Non-pigmented ciliary epithelial cell (primary cell): ENCODE measurements around the gene PSMD7.
"Not testable (repeated sequence)": the region's sequence is repeated elsewhere in the genome, so short reads cannot be mapped to it uniquely, and the experiment has no call there.

Source experiments
- DNase-seq: peaks from one replicate; pipeline ENCODE4 v3.0.0-alpha.2; 2010; ENCODE audit warnings: low read depth

Gene PSMD7

DNA sequence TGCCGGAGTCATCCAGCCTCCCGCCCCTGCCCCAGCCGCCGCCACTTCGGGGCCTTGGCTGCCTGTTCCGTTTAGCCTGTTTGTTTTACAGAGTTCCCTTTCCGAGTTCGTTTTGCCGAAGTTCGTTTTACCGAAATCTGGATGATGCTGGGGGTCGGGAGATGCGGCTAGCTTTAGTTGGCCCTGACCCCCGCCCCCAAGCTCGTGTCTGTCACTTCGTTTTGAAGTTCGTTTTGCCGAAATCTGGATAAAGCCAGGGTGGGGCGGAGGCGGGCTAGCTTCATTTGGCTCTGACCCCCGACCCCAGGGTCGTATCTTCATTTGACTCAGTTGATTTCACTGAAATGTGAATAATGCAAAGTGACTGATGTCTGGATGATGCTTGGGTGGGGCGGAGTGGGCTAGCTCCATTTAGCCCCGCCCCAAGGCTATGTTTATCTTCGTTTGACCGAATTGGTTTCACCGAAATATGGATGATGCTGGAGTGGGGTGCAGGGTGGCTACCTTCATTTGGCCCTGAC, 591 bp downstream of the PSMD7 start:
- no peak for DNase-seq

- no peak for DNase-seq
Measured at GRCh38 chr16:74298104-74298503, 1.5 kb downstream of the PSMD7 start.

- DNase-seq: no peak
Measured at GRCh38 chr16:74302341-74302740, 5.7 kb downstream of the PSMD7 start.

- no peak for DNase-seq
Measured at GRCh38 chr16:74304164-74304834, 7.7 kb downstream of the PSMD7 start.

GRCh38 chr16:74304835-74305176, 8.2 kb downstream of the PSMD7 start:
- DNase-seq: no peak

GRCh38 chr16:74305281-74305680, 8.7 kb downstream of the PSMD7 start:
- no peak for DNase-seq

DNA sequence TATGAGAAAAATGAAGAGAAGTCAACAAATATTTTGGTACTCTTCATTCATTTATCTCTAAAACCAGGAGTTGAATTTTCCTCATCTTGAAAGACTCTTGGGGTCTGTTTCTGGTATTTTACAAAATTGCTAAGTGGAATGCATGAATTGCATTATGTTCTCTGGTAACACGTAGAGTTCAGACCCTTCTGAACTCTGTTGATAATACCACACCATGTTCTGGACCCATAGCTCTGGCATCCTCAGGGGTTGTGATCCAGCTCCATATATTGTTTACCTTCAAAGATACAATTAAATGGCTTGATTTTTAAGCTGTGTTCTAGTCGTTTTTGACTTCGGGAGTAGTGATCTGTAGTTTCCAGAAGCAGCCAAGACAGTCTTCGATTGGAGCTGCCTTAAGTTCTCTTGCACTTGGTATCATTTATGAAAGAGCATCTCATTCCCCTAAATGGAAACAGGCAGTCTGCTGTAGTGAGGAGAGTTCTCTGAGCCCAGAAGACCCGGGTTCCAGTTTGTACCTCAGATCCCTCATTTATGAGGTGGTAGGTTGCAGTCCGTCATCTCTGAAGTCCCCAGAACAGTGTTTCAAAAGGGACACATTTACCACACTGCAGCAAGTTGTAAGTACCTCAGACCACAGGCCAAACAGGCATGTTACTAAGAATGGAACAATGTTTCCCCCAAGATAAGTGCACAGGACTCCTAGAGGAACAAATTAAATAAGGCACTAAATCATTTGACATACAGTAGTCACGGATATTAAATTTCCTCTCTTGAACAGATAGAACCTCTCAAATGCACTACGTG, 9.6 kb downstream of the PSMD7 start:
- no peak for DNase-seq

- no peak for DNase-seq
Measured at GRCh38 chr16:74307383-74307782, 10.8 kb downstream of the PSMD7 start.

GRCh38 chr16:74309789-74310781, 13.5 kb downstream of the PSMD7 start:
- DNase-seq: no peak

GRCh38 chr16:74315059-74315458, 18.4 kb downstream of the PSMD7 start:
- DNase-seq: no peak

DNA sequence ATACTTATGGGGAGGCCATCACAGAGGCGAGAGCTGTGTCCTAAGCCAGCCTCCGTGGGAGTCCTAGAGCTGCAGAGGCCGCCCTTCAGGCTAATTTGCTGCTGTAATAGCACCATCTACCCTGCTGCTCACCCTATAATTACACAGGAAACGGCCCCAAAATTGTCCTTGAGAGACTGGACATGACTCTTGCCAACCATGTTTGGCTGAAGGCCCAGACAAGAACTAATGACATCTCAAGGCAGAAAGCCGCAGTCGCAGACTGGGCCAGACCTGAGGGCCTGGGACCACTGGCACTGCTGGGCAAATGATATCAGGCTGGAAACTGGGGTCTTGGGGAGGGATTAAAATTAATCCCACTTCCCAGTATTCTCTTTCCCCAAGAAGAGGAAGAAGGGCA, 24.1 kb downstream of the PSMD7 start:
- DNase-seq: no peak

DNA sequence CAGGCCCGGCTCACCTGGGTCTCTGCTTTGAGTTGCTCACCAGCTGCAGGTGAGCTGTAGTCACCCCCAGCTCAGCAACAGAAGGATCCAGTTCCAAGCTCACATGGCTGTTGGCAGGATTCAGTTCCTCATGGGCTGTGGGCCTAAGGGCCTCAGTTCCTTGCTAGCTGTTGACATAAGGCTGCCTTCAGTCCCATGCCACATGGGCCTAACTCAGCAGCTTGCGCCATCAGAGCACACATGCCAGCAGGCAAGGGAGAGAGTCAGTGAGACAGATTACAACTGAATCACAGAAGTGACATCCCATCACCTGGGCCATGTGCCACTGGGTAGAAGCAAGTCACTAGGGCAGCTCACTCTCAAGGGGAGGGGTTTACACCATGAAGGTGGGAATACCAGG, 24.7 kb downstream of the PSMD7 start:
- no peak for DNase-seq

GRCh38 chr16:74322301-74322710, 25.7 kb downstream of the PSMD7 start:
- no peak for DNase-seq

- not testable (repeated sequence) for DNase-seq
Measured at GRCh38 chr16:74324777-74325176, 28.2 kb downstream of the PSMD7 start.

GRCh38 chr16:74325641-74326040, 29.0 kb downstream of the PSMD7 start:
- DNase-seq: no peak

DNA sequence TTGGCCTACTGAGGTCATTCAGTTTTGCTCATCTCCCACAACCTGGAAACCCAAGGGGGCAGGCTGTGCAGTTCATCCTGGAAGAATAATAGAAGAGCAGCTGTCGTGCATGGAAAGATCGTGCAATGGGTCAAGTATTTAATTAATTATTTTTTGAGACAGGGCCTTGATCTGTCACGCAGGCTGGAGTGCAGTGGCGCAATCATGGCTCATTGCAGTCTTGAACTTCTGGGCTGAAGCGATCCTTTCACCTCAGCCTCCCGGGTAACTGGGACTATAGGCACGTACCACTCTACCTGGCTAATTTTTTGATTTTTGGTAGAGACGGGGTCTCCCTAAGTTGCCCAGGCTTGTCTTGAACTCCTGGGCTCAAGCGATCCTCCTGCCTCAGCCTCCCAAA, 31.7 kb downstream of the PSMD7 start:
- DNase-seq: not testable (repeated sequence)

DNA sequence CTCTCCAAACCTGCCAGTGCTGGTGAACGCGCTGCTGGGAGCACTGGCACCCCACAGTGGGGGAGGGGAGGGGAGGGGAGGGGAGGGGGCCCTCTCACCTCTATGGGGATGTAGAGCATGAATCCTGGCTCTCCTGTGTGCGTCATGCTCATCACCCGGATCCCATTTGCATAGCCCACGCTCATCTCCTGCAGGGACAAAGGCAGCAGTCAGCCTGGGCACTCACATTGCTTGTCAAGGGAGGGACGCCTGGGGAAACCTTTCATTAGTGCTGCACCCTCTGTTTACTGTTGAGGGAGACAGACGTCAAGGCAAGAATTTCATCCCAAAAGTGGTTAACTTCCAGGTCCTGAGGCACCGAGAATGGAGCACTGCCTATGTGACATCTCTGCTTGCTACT, 35.9 kb downstream of the PSMD7 start:
- DNase-seq: not testable (repeated sequence)

GRCh38 chr16:74337506-74337905, 40.9 kb downstream of the PSMD7 start:
- not testable (repeated sequence) for DNase-seq

- not testable (repeated sequence) for DNase-seq
Measured at GRCh38 chr16:74339226-74339625, 42.6 kb downstream of the PSMD7 start.

DNA sequence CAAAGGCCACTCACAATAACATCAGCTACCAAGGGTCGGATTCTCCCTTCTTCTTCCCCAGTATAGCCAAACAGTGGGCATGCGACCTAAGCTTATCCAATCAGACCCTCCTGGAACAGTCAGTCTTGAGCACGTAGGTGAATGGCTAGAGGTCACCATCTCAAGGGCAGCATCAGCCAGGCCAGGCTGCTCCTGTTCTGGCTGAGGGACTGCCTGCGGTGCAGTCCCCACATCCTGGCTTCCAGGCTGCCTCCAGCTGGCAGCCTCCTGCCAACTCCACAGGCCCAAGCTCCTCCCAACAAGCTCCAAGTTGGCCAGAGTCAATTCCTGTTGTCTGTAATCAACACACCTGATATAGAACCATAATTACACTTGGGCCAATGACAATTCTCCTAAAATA, 56.4 kb downstream of the PSMD7 start:
- not testable (repeated sequence) for DNase-seq
